CD4-positive, alpha-beta T cell treated with Interleukin-4 for 1 hour (primary cell): ENCODE results near the gene PTP4A2.
A peak's percentile ranks its signal among the peaks of the same experiment; 100 is the strongest.

Source experiments
- DNase-seq, 2 donors: peaks; one replicate each; pipeline ENCODE4 v3.0.0-alpha.2; 2020 to 2022

Gene PTP4A2

GRCh38 chr1:31883357-31883942, 54.7 kb downstream of the PTP4A2 start:
- DNase-seq = no peak

- no peak for DNase-seq
Measured at GRCh38 chr1:31881688-31882000, 56.5 kb downstream of the PTP4A2 start.

- DNase-seq = no peak
Measured at GRCh38 chr1:31880957-31881687, 57.0 kb downstream of the PTP4A2 start.

- no peak for DNase-seq
Measured at GRCh38 chr1:31879981-31880608, 58.1 kb downstream of the PTP4A2 start.

- no peak for DNase-seq
Measured at GRCh38 chr1:31878058-31878457, 60.1 kb downstream of the PTP4A2 start.

- DNase-seq = no peak
Measured at GRCh38 chr1:31877544-31877943, 60.6 kb downstream of the PTP4A2 start.

- DNase-seq = no peak
Measured at GRCh38 chr1:31875636-31876236, 62.4 kb downstream of the PTP4A2 start.

GRCh38 chr1:31874942-31875341, 63.2 kb downstream of the PTP4A2 start:
- DNase-seq = no peak

GRCh38 chr1:31872658-31873636, 65.2 kb downstream of the PTP4A2 start:
- peak; percentile 27 to 58 for DNase-seq

GRCh38 chr1:31871703-31872102, 66.5 kb downstream of the PTP4A2 start:
- no peak for DNase-seq

GRCh38 chr1:31870086-31870736, 68.0 kb downstream of the PTP4A2 start:
- no peak for DNase-seq

GRCh38 chr1:31869449-31869848, 68.7 kb downstream of the PTP4A2 start:
- no peak for DNase-seq

GRCh38 chr1:31868862-31869261, 69.3 kb downstream of the PTP4A2 start:
- no peak for DNase-seq

GRCh38 chr1:31867546-31867945, 70.6 kb downstream of the PTP4A2 start:
- DNase-seq = no peak

GRCh38 chr1:31866450-31867032, 71.6 kb downstream of the PTP4A2 start:
- no peak for DNase-seq

- DNase-seq = no peak
Measured at GRCh38 chr1:31865728-31866449, 72.3 kb downstream of the PTP4A2 start.

- no peak for DNase-seq
Measured at GRCh38 chr1:31862071-31862470, 76.1 kb downstream of the PTP4A2 start.

- peak in 1 of 2 donors; percentile 13 for DNase-seq
Measured at GRCh38 chr1:31861346-31861745, 76.8 kb downstream of the PTP4A2 start.

GRCh38 chr1:31860581-31860980, 77.6 kb downstream of the PTP4A2 start:
- no peak for DNase-seq

GRCh38 chr1:31859719-31860118, 78.4 kb downstream of the PTP4A2 start:
- no peak for DNase-seq

- no peak for DNase-seq
Measured at GRCh38 chr1:31859044-31859443, 79.1 kb downstream of the PTP4A2 start.
